ENCODE data around the gene GLRX3.

DNA sequence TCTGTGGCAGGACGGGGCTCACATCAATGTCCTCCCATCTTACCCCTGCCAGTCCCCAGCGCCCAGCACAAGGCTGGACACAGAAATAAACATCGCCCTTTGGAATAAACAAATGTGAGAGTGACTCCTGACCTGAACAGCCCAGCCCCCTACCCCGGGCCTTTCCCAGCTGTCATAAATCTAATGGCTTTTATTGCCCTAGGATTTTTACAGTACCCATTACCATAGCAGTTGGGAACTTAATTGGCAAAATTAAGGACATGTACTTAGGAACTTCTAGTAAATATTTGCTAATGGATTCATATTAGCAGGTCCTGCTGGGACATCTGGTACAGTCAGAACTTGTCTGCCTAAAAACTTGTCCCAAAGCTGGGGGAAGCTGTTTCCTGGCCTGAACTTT lies 76.6 kb downstream of the GLRX3 start:
- TF ChIP-seq, protein P1, sequence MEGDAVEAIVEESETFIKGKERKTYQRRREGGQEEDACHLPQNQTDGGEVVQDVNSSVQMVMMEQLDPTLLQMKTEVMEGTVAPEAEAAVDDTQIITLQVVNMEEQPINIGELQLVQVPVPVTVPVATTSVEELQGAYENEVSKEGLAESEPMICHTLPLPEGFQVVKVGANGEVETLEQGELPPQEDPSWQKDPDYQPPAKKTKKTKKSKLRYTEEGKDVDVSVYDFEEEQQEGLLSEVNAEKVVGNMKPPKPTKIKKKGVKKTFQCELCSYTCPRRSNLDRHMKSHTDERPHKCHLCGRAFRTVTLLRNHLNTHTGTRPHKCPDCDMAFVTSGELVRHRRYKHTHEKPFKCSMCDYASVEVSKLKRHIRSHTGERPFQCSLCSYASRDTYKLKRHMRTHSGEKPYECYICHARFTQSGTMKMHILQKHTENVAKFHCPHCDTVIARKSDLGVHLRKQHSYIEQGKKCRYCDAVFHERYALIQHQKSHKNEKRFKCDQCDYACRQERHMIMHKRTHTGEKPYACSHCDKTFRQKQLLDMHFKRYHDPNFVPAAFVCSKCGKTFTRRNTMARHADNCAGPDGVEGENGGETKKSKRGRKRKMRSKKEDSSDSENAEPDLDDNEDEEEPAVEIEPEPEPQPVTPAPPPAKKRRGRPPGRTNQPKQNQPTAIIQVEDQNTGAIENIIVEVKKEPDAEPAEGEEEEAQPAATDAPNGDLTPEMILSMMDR (IDR thresholded peaks at IDR 0.05; ENCODE audit: poor library complexity, severe bottlenecking), result no peak
- TF ChIP-seq, protein P2, sequence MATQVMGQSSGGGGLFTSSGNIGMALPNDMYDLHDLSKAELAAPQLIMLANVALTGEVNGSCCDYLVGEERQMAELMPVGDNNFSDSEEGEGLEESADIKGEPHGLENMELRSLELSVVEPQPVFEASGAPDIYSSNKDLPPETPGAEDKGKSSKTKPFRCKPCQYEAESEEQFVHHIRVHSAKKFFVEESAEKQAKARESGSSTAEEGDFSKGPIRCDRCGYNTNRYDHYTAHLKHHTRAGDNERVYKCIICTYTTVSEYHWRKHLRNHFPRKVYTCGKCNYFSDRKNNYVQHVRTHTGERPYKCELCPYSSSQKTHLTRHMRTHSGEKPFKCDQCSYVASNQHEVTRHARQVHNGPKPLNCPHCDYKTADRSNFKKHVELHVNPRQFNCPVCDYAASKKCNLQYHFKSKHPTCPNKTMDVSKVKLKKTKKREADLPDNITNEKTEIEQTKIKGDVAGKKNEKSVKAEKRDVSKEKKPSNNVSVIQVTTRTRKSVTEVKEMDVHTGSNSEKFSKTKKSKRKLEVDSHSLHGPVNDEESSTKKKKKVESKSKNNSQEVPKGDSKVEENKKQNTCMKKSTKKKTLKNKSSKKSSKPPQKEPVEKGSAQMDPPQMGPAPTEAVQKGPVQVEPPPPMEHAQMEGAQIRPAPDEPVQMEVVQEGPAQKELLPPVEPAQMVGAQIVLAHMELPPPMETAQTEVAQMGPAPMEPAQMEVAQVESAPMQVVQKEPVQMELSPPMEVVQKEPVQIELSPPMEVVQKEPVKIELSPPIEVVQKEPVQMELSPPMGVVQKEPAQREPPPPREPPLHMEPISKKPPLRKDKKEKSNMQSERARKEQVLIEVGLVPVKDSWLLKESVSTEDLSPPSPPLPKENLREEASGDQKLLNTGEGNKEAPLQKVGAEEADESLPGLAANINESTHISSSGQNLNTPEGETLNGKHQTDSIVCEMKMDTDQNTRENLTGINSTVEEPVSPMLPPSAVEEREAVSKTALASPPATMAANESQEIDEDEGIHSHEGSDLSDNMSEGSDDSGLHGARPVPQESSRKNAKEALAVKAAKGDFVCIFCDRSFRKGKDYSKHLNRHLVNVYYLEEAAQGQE (IDR thresholded peaks at IDR 0.05; ENCODE audit: borderline replicate concordance), result no peak
- no peak for TF ChIP-seq POLR2AphosphoS5 (IDR thresholded peaks at IDR 0.05)
- no peak for TF ChIP-seq MXI1 (conservative IDR thresholded peaks at IDR 0.05; ENCODE audit: poor library complexity, severe bottlenecking)
- TF ChIP-seq EP300 (conservative IDR thresholded peaks at IDR 0.05; ENCODE audit: poor library complexity, severe bottlenecking), result no peak
- no peak for TF ChIP-seq TAF1 (IDR thresholded peaks at IDR 0.05; ENCODE audit: low read depth)
- no peak for TF ChIP-seq EZH2 (IDR thresholded peaks at IDR 0.05; ENCODE audit: borderline replicate concordance, insufficient read depth, low read length, poor library complexity, severe bottlenecking)

Measured in neural cell (in vitro differentiated cells).